Measurements from ENCODE around the gene NDOR1. TPM values are rescaled to one million over a fixed set of nuclear protein-coding genes. Genes with fewer than 3 reads are reported as not detected.

NDOR1 gene
- total RNA-seq, 4 donors from 2014 or later: 4.5 to 14.9 TPM; not detected in 2

GRCh38 chr9:137175345-137175961 is 30.0 kb upstream of the NDOR1 start:
- H3K27me3 ChIP-seq: no peaks in the 10 kb centered on the region
- no peak for TF ChIP-seq CTCF (IDR thresholded peaks at IDR 0.05)
- no peak for TF ChIP-seq POLR2A (IDR thresholded peaks at IDR 0.05)
- no peaks in the 10 kb centered on the region for H3K9me3 ChIP-seq
- H3K36me3 ChIP-seq: no peaks in the 10 kb centered on the region
- no peak overlapping the region for H3K4me3 ChIP-seq
- no peak overlapping the region for H3K27ac ChIP-seq
- no peak for DNase-seq
- H3K4me1 ChIP-seq: no peaks in the 10 kb centered on the region
- intact Hi-C loops (cut with DNase I; ENCODE audit: low total_unique reads): no loop called here

GRCh38 chr9:137176302-137177182 is 29.0 kb upstream of the NDOR1 start:
- no peak for DNase-seq
- no peaks in the 10 kb centered on the region for H3K36me3 ChIP-seq
- no peak overlapping the region for H3K27ac ChIP-seq
- H3K27me3 ChIP-seq: no peaks in the 10 kb centered on the region
- no peaks in the 10 kb centered on the region for H3K9me3 ChIP-seq
- no peaks in the 10 kb centered on the region for H3K4me1 ChIP-seq
- intact Hi-C loops (cut with DNase I; ENCODE audit: low total_unique reads): no loop called here
- H3K4me3 ChIP-seq: no peak overlapping the region
- no peak for TF ChIP-seq POLR2A (IDR thresholded peaks at IDR 0.05)
- TF ChIP-seq CTCF (IDR thresholded peaks at IDR 0.05): peak in 3 of 4 experiments; percentile 12 to 41 (median 33)

- Histone ChIP-seq H3K27me3 (no peaks in the 10 kb centered on the region), H3K9me3 (no peaks in the 10 kb centered on the region), H3K27ac (no peak overlapping the region), H3K4me3 (no peak overlapping the region), H3K36me3 (no peaks in the 10 kb centered on the region), H3K4me1 (no peaks in the 10 kb centered on the region)
- TF ChIP-seq CTCF (IDR thresholded peaks at IDR 0.05): no peak
- TF ChIP-seq POLR2A (IDR thresholded peaks at IDR 0.05): no peak
- no peak for DNase-seq
- intact Hi-C loops (cut with DNase I; ENCODE audit: low total_unique reads): no loop called here
These were observed 27.1 kb upstream of the NDOR1 start for GRCh38 chr9:137178201-137178938.

- H3K36me3 ChIP-seq: no peaks in the 10 kb centered on the region
- DNase-seq: no peak
- TF ChIP-seq POLR2A (IDR thresholded peaks at IDR 0.05) (no peak), CTCF (IDR thresholded peaks at IDR 0.05) (no peak)
These were observed 26.4 kb upstream of the NDOR1 start for GRCh38 chr9:137178939-137179630.

More at GRCh38 chr9:137178939-137179630, 26.4 kb upstream of the NDOR1 start:
- no peaks in the 10 kb centered on the region for H3K27me3 ChIP-seq
- H3K9me3 ChIP-seq: no peaks in the 10 kb centered on the region
- H3K4me1 ChIP-seq: no peaks in the 10 kb centered on the region
- no peak overlapping the region for H3K4me3 ChIP-seq
- intact Hi-C loops (cut with DNase I; ENCODE audit: low total_unique reads): no loop called here
- no peak overlapping the region for H3K27ac ChIP-seq
